ENCODE results near the gene WDR33.

GRCh38 chr2:127829845-127830246 lies 18.9 kb upstream of the WDR33 start:
- TF ChIP-seq CTCF (IDR thresholded peaks at IDR 0.05) (no peak), POLR2A (IDR thresholded peaks at IDR 0.05) (no peak)
